Anterior cingulate cortex (tissue), 58 donors: ENCODE data around the gene CCDC85A.

ENCODE experiments used
- DNase-seq, 58 donors: peaks; one replicate each; lab custom pipeline; 2025; lab: John Stamatoyannopoulos, UW

The CCDC85A gene

GRCh38 chr2:56232912-56233311 lies 49.1 kb downstream of the CCDC85A start:
- DNase-seq: no peak

- DNase-seq: no peak
Measured at GRCh38 chr2:56234241-56234640, 50.5 kb downstream of the CCDC85A start.

- no peak for DNase-seq
Measured at GRCh38 chr2:56239030-56239429, 55.2 kb downstream of the CCDC85A start.

- no peak for DNase-seq
Measured at GRCh38 chr2:56239437-56239836, 55.6 kb downstream of the CCDC85A start.

- DNase-seq: no peak
Measured at GRCh38 chr2:56240210-56240609, 56.4 kb downstream of the CCDC85A start.

GRCh38 chr2:56244506-56244905 lies 60.7 kb downstream of the CCDC85A start:
- DNase-seq: no peak

- peak in 8 of 58 donors; percentile 0 to 24 (median 4) for DNase-seq
Measured at GRCh38 chr2:56244911-56245530, 61.2 kb downstream of the CCDC85A start.

- DNase-seq: no peak
Measured at GRCh38 chr2:56248965-56249742, 65.4 kb downstream of the CCDC85A start.

GRCh38 chr2:56250153-56250729 lies 66.5 kb downstream of the CCDC85A start:
- no peak for DNase-seq

GRCh38 chr2:56260415-56260814 lies 76.6 kb downstream of the CCDC85A start:
- no peak for DNase-seq

- no peak for DNase-seq
Measured at GRCh38 chr2:56262241-56262640, 78.5 kb downstream of the CCDC85A start.

- DNase-seq: no peak
Measured at GRCh38 chr2:56263876-56264275, 80.1 kb downstream of the CCDC85A start.

- DNase-seq: peak in 6 of 58 donors; percentile 1 to 51 (median 6)
Measured at GRCh38 chr2:56266761-56267414, 83.1 kb downstream of the CCDC85A start.

- no peak for DNase-seq
Measured at GRCh38 chr2:56267415-56267788, 83.6 kb downstream of the CCDC85A start.

GRCh38 chr2:56268856-56269255 lies 85.1 kb downstream of the CCDC85A start:
- DNase-seq: no peak

- DNase-seq: no peak
Measured at GRCh38 chr2:56271275-56271674, 87.5 kb downstream of the CCDC85A start.

- DNase-seq: no peak
Measured at GRCh38 chr2:56285224-56285623, 101.4 kb downstream of the CCDC85A start.

GRCh38 chr2:56286936-56287335 lies 103.1 kb downstream of the CCDC85A start:
- DNase-seq: no peak

- DNase-seq: no peak
Measured at GRCh38 chr2:56287508-56287907, 103.7 kb downstream of the CCDC85A start.

GRCh38 chr2:56287974-56288373 lies 104.2 kb downstream of the CCDC85A start:
- DNase-seq: no peak

GRCh38 chr2:56288838-56289580 lies 105.2 kb downstream of the CCDC85A start:
- DNase-seq: no peak
